A673 (cell line): Measurements from ENCODE around the gene DTL.

Experiments
- CTCF ChIP-seq: fragments of 300-800, 200-600 bp; sonication (generic); conservative IDR thresholded peaks from 2 replicates; pipeline ENCODE4 v1.5.1; 2017; ENCODE audit warnings: low read depth, mild to moderate bottlenecking, antibody characterized with exemption, low read length, moderate library complexity, mixed read lengths
- EZH2 ChIP-seq: fragments of 200-600 bp; sonication (generic); IDR thresholded peaks from 2 replicates; pipeline ENCODE4 v1.6.1; 2017; ENCODE audit warnings: borderline replicate concordance, low read depth, mild to moderate bottlenecking, mixed read lengths, antibody characterized with exemption, low read length; ENCODE audit not compliant: poor library complexity, severe bottlenecking

- TF ChIP-seq CTCF = no peak
- no peak for TF ChIP-seq EZH2
Measured at GRCh38 chr1:212074856-212075255, 39.3 kb downstream of the DTL start.
